Endothelial cell of umbilical vein (primary cell): ENCODE results near the gene PPP1R15B. TPM values are rescaled to one million over a fixed set of nuclear protein-coding genes. Genes with fewer than 3 reads are reported as not detected.
A peak's percentile ranks its signal among the peaks of the same experiment; 100 is the strongest.

Source experiments
- BruUV-seq: library from RNA; stranded (reverse); fragments of 400-500 nt; replicated peaks from 2 replicates; lab custom pipeline; 2021; lab: Mats Ljungman, UMichigan
- CTCF ChIA-PET: fragments of 300-600, 350-600 bp; sonication (Branson Sonifier 250); formaldehyde crosslinking; loops from one replicate; lab custom pipeline; 2021; ENCODE audit warnings: antibody characterized with exemption, inconsistent platforms; lab: Charles Lee
- POLR2A ChIA-PET: fragments of 300-600, 350-600 bp; sonication (Branson Sonifier 250); formaldehyde crosslinking; loops from one replicate; lab custom pipeline; 2021; ENCODE audit warnings: antibody characterized with exemption, inconsistent platforms; lab: Charles Lee
- DNase-seq: peaks from one replicate; pipeline ENCODE4 v3.0.0-alpha.2; 2011; ENCODE audit warnings: low read depth, low spot score
- FAIRE-seq: peaks from 2 replicates; lab custom pipeline; 2011; peaks lifted over from hg19 to GRCh38; lab: Jason Lieb, UNC
- H2AFZ ChIP-seq: 2 replicates; pipeline ENCODE4 v1.6.0; 2012; ENCODE audit warnings: low read depth, low read length, control low read depth, inconsistent platforms
- H3K27ac ChIP-seq: 2 replicates; pipeline ENCODE4 v1.5.1; 2011; ENCODE audit warnings: low read depth, mild to moderate bottlenecking, control low read depth, low read length, moderate library complexity; ENCODE audit not compliant: insufficient read depth
- H3K27me3 ChIP-seq, 2 experiments: 2 replicates each; pipeline versions ENCODE4 v1.6.0 to v1.6.1; 2011; ENCODE audit warnings: low read length in 2 of 2, mixed read lengths in 1 of 2; ENCODE audit not compliant: control insufficient read depth in 2 of 2, insufficient read depth in 2 of 2
- H3K36me3 ChIP-seq, 2 experiments: 2 replicates in 1 of 2; 3 replicates in 1 of 2; pipeline ENCODE4 v1.5.1; 2011; ENCODE audit warnings: low read length in 2 of 2, mild to moderate bottlenecking in 1 of 2, moderate library complexity in 1 of 2; ENCODE audit not compliant: control insufficient read depth in 2 of 2, insufficient read depth in 2 of 2; ENCODE audit errors: extremely low read depth in 1 of 2
- H3K4me1 ChIP-seq: 3 replicates; pipeline ENCODE4 v1.5.1; 2011; ENCODE audit warnings: mild to moderate bottlenecking, low read length; ENCODE audit not compliant: control insufficient read depth, insufficient read depth; ENCODE audit errors: extremely low read depth
- H3K4me2 ChIP-seq: 2 replicates; pipeline ENCODE4 v1.6.1; 2011; ENCODE audit warnings: low read length, control low read depth, mixed read lengths; ENCODE audit not compliant: insufficient read depth
- H3K4me3 ChIP-seq, 3 experiments: fragments of 200-600 bp in 1 of 3; sonication (generic), shearing (Covaris generic) in 1 of 3; replicated peaks in 1 of 3; 2 replicates each; pipeline ENCODE4 v1.5.1; 2011 to 2016; ENCODE audit warnings: control low read depth in 3 of 3, low read length in 3 of 3, mild to moderate bottlenecking in 2 of 3, inconsistent platforms in 1 of 3, low read depth in 1 of 3, moderate library complexity in 1 of 3; ENCODE audit not compliant: insufficient read depth in 1 of 3
- H3K79me2 ChIP-seq: 2 replicates; pipeline ENCODE4 v1.6.0; 2012; ENCODE audit warnings: low read length, inconsistent platforms; ENCODE audit not compliant: control insufficient read depth, insufficient read depth
- H3K9ac ChIP-seq: replicated peaks from 2 replicates; pipeline ENCODE3; 2011; ENCODE audit warnings: low read length, control low read depth; ENCODE audit not compliant: insufficient read depth; ENCODE audit errors: extremely low read depth
- H3K9me1 ChIP-seq: replicated peaks from 3 replicates; pipeline ENCODE4 v1.6.0; 2011; ENCODE audit warnings: mild to moderate bottlenecking, low read length; ENCODE audit not compliant: control insufficient read depth, insufficient read depth; ENCODE audit errors: extremely low read depth
- H3K9me3 ChIP-seq: replicated peaks from 2 replicates; pipeline ENCODE4 v1.5.1; 2012; ENCODE audit warnings: low read length, inconsistent platforms; ENCODE audit not compliant: control insufficient read depth, insufficient read depth
- H4K20me1 ChIP-seq: replicated peaks from 2 replicates; pipeline ENCODE3; 2011; ENCODE audit warnings: mild to moderate bottlenecking, low read length; ENCODE audit not compliant: control insufficient read depth, insufficient read depth; ENCODE audit errors: extremely low read depth
- CTCF ChIP-seq, 2 donors: IDR thresholded peaks; 1 replicate in 1 of 2; 2 replicates in 1 of 2; pipeline ENCODE4 v1.5.1; 2011; ENCODE audit warnings: low read length in 2 of 2, mild to moderate bottlenecking in 2 of 2, moderate library complexity in 2 of 2, control low read depth in 1 of 2, inconsistent platforms in 1 of 2, low read depth in 1 of 2; ENCODE audit not compliant: insufficient read depth in 1 of 2; ENCODE audit errors: extremely low read depth in 1 of 2
- EZH2 ChIP-seq: IDR thresholded peaks from 2 replicates; pipeline ENCODE4 v1.6.1; 2012; ENCODE audit warnings: borderline replicate concordance, low read depth, mild to moderate bottlenecking, moderate library complexity, low read length, inconsistent platforms; ENCODE audit not compliant: severe bottlenecking
- FOS ChIP-seq: IDR thresholded peaks from 2 replicates; pipeline ENCODE4 v1.6.1; 2011; ENCODE audit warnings: mild to moderate bottlenecking, low read length, moderate library complexity, borderline replicate concordance; ENCODE audit not compliant: insufficient read depth
- GATA2 ChIP-seq: IDR thresholded peaks from 2 replicates; pipeline ENCODE4 v1.7.0; 2011; ENCODE audit warnings: low read depth, mild to moderate bottlenecking, moderate library complexity, mixed read lengths, low read length; ENCODE audit not compliant: insufficient read length, insufficient read depth
- JUN ChIP-seq: IDR thresholded peaks from 2 replicates; pipeline ENCODE4 v1.6.1; 2011; ENCODE audit warnings: borderline replicate concordance, low read depth; ENCODE audit not compliant: insufficient read length, insufficient read depth
- MAX ChIP-seq: IDR thresholded peaks from 2 replicates; pipeline ENCODE4 v1.6.1; 2011; ENCODE audit not compliant: insufficient read depth, insufficient read length
- MYC ChIP-seq: IDR thresholded peaks from one replicate; pipeline ENCODE4 v1.6.1; 2011; ENCODE audit warnings: mild to moderate bottlenecking, low read depth, low read length
- POLR2A ChIP-seq: IDR thresholded peaks from 2 replicates; pipeline ENCODE4 v1.6.1; 2012; ENCODE audit warnings: low read depth, mild to moderate bottlenecking, control low read depth, low read length
- POLR2AphosphoS5 ChIP-seq: IDR thresholded peaks from 2 replicates; pipeline ENCODE4 v1.6.1; 2012; ENCODE audit warnings: low read depth, mild to moderate bottlenecking, control low read depth, low read length, moderate library complexity; ENCODE audit not compliant: insufficient read depth
- dilution Hi-C: fragments of 300-500 bp; cut with MboI; formaldehyde crosslinking; loops from one replicate; pipeline ENCODE4 v1.15.0; 2019; ENCODE audit warnings: low sequenced_read_pairs; ENCODE audit not compliant: extremely low pct_ligation_motif_present
- intact Hi-C: fragments of 100-400 bp; cut with micrococcal nuclease; formaldehyde crosslinking; loops from one replicate; pipeline ENCODE4 v1.10.0; 2022
- polyA plus RNA-seq, 4 experiments: library from polyadenylated mRNA; depleted of rRNA in 3 of 4; stranded (reverse) in 3 of 4; unstranded in 1 of 4; fragments of >200 nt; gene quantifications; 2 replicates each; pipeline versions ENCODE4 v1.2.1 to v1.2.3, GENCODE V29; 2011 to 2012; ENCODE audit warnings: missing spikeins in 1 of 4
- total RNA-seq: library from RNA; stranded (reverse); gene quantifications from 2 replicates; pipeline ENCODE4 v1.2.3, GENCODE V29; 2021

The PPP1R15B gene
- total and polyA plus RNA-seq, 2 donors (not counting 3 experiments of a cell fraction or from before 2014, with no cell fraction given), result 16.8 to 39.8 TPM

- Histone ChIP-seq H3K27ac (no peak overlapping the region), H3K4me2 (no peak overlapping the region), H3K36me3 (peaks cover 2 to 41% of the 10 kb centered on the region in 2 experiments), H3K79me2 (no peaks in the 10 kb centered on the region), H3K4me1 (no peaks in the 10 kb centered on the region), H4K20me1 (no peaks in the 10 kb centered on the region), H2AFZ (no peak overlapping the region), H3K9me3 (no peaks in the 10 kb centered on the region), H3K27me3 (no peaks in the 10 kb centered on the region), H3K9ac (no peak overlapping the region), H3K4me3 (no peak overlapping the region), H3K9me1 (no peaks in the 10 kb centered on the region)
- TF ChIP-seq JUN (no peak), FOS (peak; percentile 80), GATA2 (peak; percentile 85), MAX (no peak), POLR2A (no peak), CTCF (IDR thresholded peaks at IDR 0.05; ENCODE audit: extremely low read depth in 1 of 2, insufficient read depth in 1 of 2, low read depth in 1 of 2, low read length in 2 of 2) (no peak), EZH2 (no peak), POLR2AphosphoS5 (no peak), MYC (no peak)
- FAIRE-seq (peak; percentile 74), DNase-seq (no peak)
- CTCF ChIA-PET, result interaction anchor here (0.9 to 34.5 kb wide), 4 partner anchors 9 to 73 kb away, joined by 3 to 1267 read pairs (median 5); partner anchors contain the start of gene PIK3C2B
- POLR2A ChIA-PET, result no interaction called here
- intact Hi-C loops, result no loop called here
- BruUV-seq, result no TSS peak
- dilution Hi-C loops, result no loop called here
Observed at GRCh38 chr1:204426035-204426436, 14.4 kb upstream of the PPP1R15B start.
